Measurements from ENCODE around the gene NCR2. TPM values are rescaled to one million over a fixed set of nuclear protein-coding genes. Genes with fewer than 3 reads are reported as not detected.

The NCR2 gene
- total and polyA plus RNA-seq, 8 donors: not detected

DNA sequence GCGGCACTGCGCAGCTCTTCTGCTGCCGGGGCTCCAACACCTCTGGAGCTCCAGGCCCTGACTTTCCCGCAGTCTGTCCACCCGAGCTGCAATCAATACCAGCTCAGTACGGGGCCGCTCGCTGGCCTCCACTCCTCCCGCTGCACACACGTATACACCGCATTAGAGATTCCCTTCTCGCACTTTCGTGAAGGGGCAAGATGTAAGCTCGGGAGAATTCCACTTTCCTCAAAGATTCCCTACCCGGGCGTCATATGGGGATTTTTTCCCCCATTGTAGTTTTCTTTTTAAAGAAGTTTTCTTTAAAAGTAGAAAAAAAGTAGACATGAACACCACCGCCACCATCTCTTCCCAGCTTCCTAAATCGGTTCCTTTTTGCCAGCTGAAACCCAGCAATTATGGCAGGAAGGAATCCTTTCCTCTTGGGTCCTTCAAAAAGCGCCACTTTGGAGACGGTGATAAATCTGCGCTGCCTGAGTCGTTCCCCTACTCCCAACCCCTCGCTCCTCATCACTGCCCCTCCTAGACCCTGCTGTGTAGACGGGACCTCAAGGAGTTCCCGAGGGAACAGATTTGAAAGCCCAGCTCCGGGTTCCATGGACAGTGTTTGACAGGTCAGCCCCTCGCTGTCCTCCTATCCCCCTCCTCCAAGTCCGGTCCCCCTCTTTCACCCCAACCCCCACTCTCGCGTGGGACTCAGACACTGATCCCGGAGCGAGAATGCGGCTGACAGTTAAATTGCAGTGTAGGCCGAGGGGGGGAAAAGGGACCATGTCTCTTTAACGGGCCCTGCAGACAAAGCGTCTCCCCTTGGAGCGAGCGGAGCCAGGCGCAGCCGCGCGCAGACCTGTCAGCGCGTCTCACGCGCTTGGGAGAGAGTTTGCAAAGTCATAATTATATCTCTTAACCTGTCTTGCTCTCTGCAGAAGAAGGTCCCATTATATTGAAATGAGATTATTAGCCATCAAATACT, 39.5 kb downstream of the NCR2 start:
- Histone ChIP-seq H3K9me3 (no peaks in the 10 kb centered on the region), H3K4me1 (peaks cover 35 to 53% (median 50%) of the 10 kb centered on the region in 4 donors), H3K36me3 (no peaks in the 10 kb centered on the region), H3K27me3 (peaks cover 16 to 83% (median 53%) of the 10 kb centered on the region in 3 donors), H3K27ac (no peak overlapping the region), H3K4me3 (no peak overlapping the region)
- DNase-seq: peak in 1 of 2 donors; percentile 52
- TF ChIP-seq POLR2AphosphoS5 (IDR thresholded peaks at IDR 0.05) (no peak), CTCF (IDR thresholded peaks at IDR 0.05) (no peak)
- intact Hi-C loops (cut with DNase I; ENCODE audit: low total_unique reads): loop anchor here (5.0 kb wide), 2 partner anchors 217 to 302 kb away; no protein-coding TSS in a partner anchor
- 26 to 49% (median 36%) methylated on average over 42 to 46 of the region's 46 CpGs for WGBS, 5 donors

GRCh38 chr6:41375598-41376151, 40.3 kb downstream of the NCR2 start:
- peaks cover 35 to 51% (median 49%) of the 10 kb centered on the region in 4 donors for H3K4me1 ChIP-seq
- no peaks in the 10 kb centered on the region for H3K36me3 ChIP-seq
- peak in 1 of 2 donors; percentile 29 for DNase-seq
- TF ChIP-seq EP300 (IDR thresholded peaks at IDR 0.05): no peak
- no peak for TF ChIP-seq POLR2A (IDR thresholded peaks at IDR 0.05)
- TF ChIP-seq CTCF (IDR thresholded peaks at IDR 0.05): no peak
- no peak for TF ChIP-seq POLR2AphosphoS5 (IDR thresholded peaks at IDR 0.05)
- no peaks in the 10 kb centered on the region for H3K9me3 ChIP-seq
- WGBS, 5 donors: 24 to 45% (median 39%) methylated on average over 30 of the region's 30 CpGs
- no peak overlapping the region for H3K27ac ChIP-seq
- peaks cover 16 to 75% (median 50%) of the 10 kb centered on the region in 3 donors for H3K27me3 ChIP-seq
- intact Hi-C loops (cut with DNase I; ENCODE audit: low total_unique reads): no loop called here
- no peak overlapping the region for H3K4me3 ChIP-seq

DNA sequence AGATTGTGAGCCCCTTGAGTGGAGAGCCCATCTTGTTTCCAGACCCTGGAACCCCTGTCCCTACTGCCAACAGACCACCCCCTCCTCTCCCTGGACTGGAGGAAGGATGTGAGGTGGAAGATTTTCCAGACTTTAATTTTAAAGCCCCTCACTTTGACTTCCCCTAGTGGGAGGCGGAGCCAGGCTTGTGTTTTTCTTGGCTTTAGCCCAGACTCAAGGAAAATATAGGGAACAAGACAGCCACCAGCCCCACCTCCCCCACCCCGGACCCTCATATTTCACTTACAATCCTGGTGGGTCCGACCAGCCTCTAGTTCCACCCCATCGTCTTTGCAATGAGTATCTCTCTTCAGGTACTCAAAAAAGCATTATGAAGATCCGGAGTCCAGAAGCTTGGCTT, 40.8 kb downstream of the NCR2 start:
- WGBS, 5 donors: 62 to 76% (median 69%) methylated on average over 5 of the region's 5 CpGs
- H3K4me1 ChIP-seq: peaks cover 35 to 46% (median 45%) of the 10 kb centered on the region in 4 donors
- H3K36me3 ChIP-seq: no peaks in the 10 kb centered on the region
- intact Hi-C loops (cut with DNase I; ENCODE audit: low total_unique reads): no loop called here
- DNase-seq: no peak
- no peaks in the 10 kb centered on the region for H3K9me3 ChIP-seq
- H3K27ac ChIP-seq: no peak overlapping the region
- TF ChIP-seq POLR2AphosphoS5 (IDR thresholded peaks at IDR 0.05) (no peak), POLR2A (IDR thresholded peaks at IDR 0.05) (no peak), CTCF (IDR thresholded peaks at IDR 0.05) (no peak), EP300 (IDR thresholded peaks at IDR 0.05) (no peak)
- no peak overlapping the region for H3K4me3 ChIP-seq
- peaks cover 16 to 70% (median 47%) of the 10 kb centered on the region in 3 donors for H3K27me3 ChIP-seq

GRCh38 chr6:41377071-41377470, 41.7 kb downstream of the NCR2 start:
- no peaks in the 10 kb centered on the region for H3K9me3 ChIP-seq
- H3K27ac ChIP-seq: no peak overlapping the region
- peaks cover 16 to 61% (median 41%) of the 10 kb centered on the region in 3 donors for H3K27me3 ChIP-seq
- 89 to 96% (median 94%) methylated on average over 4 of the region's 4 CpGs for whole genome bisulfite sequencing, 5 donors
- intact Hi-C loops (cut with DNase I; ENCODE audit: low total_unique reads): no loop called here
- no peak for DNase-seq
- TF ChIP-seq POLR2A (IDR thresholded peaks at IDR 0.05) (no peak), POLR2AphosphoS5 (IDR thresholded peaks at IDR 0.05) (no peak), EP300 (IDR thresholded peaks at IDR 0.05) (no peak), CTCF (IDR thresholded peaks at IDR 0.05) (no peak)
- H3K4me3 ChIP-seq: no peak overlapping the region
- H3K36me3 ChIP-seq: no peaks in the 10 kb centered on the region
- peaks cover 26 to 38% (median 36%) of the 10 kb centered on the region in 4 donors for H3K4me1 ChIP-seq

Data from stomach (tissue), 9 donors.